IPS-NIHi7 (cell line): ENCODE measurements around the gene TMPRSS7.
"Not testable (repeated sequence)": the region's sequence is repeated elsewhere in the genome, so short reads cannot be mapped to it uniquely, and the experiment has no call there.

Experiments
- DNase-seq: peaks from one replicate; pipeline ENCODE4 v3.0.0; 2012; ENCODE audit warnings: mixed read lengths; ENCODE audit errors: extremely low spot score

The TMPRSS7 gene

GRCh38 chr3:112012205-112012992 lies 22.1 kb upstream of the TMPRSS7 start:
- no peak for DNase-seq

GRCh38 chr3:112013058-112013783 lies 21.3 kb upstream of the TMPRSS7 start:
- peak; percentile 75 for DNase-seq

- DNase-seq: no peak
Observed at GRCh38 chr3:112013784-112014143, 20.8 kb upstream of the TMPRSS7 start.

GRCh38 chr3:112017091-112017490 lies 17.4 kb upstream of the TMPRSS7 start:
- DNase-seq: no peak

- DNase-seq: no peak
Observed at GRCh38 chr3:112018712-112019111, 15.8 kb upstream of the TMPRSS7 start.

- DNase-seq: no peak
Observed at GRCh38 chr3:112019716-112020115, 14.8 kb upstream of the TMPRSS7 start.

GRCh38 chr3:112020674-112021085 lies 13.9 kb upstream of the TMPRSS7 start:
- no peak for DNase-seq

GRCh38 chr3:112027142-112027541 lies 7.4 kb upstream of the TMPRSS7 start:
- no peak for DNase-seq

GRCh38 chr3:112027826-112028225 lies 6.7 kb upstream of the TMPRSS7 start:
- no peak for DNase-seq

- no peak for DNase-seq
Observed at GRCh38 chr3:112030901-112031300, 3.6 kb upstream of the TMPRSS7 start.

GRCh38 chr3:112032098-112032731 lies 2.3 kb upstream of the TMPRSS7 start:
- no peak for DNase-seq

- DNase-seq: no peak
Observed at GRCh38 chr3:112035241-112035640, 705 bp downstream of the TMPRSS7 start.

GRCh38 chr3:112037194-112037593 lies 2.7 kb downstream of the TMPRSS7 start:
- not testable (repeated sequence) for DNase-seq

- DNase-seq: no peak
Observed at GRCh38 chr3:112038863-112039262, 4.3 kb downstream of the TMPRSS7 start.

- no peak for DNase-seq
Observed at GRCh38 chr3:112041321-112041720, 6.8 kb downstream of the TMPRSS7 start.

GRCh38 chr3:112042842-112043280 lies 8.3 kb downstream of the TMPRSS7 start:
- DNase-seq: no peak

- DNase-seq: peak; percentile 78
Observed at GRCh38 chr3:112043621-112044201, 9.2 kb downstream of the TMPRSS7 start.

GRCh38 chr3:112046599-112046998 lies 12.1 kb downstream of the TMPRSS7 start:
- DNase-seq: no peak

- DNase-seq: no peak
Observed at GRCh38 chr3:112047264-112047663, 12.7 kb downstream of the TMPRSS7 start.

- DNase-seq: peak; percentile 42
Observed at GRCh38 chr3:112048911-112049310, 14.4 kb downstream of the TMPRSS7 start.

GRCh38 chr3:112053229-112053628 lies 18.7 kb downstream of the TMPRSS7 start:
- no peak for DNase-seq

GRCh38 chr3:112056451-112056929 lies 22.0 kb downstream of the TMPRSS7 start:
- DNase-seq: no peak
